Endodermal cell (in vitro differentiated cells): Measurements from ENCODE around the gene SLC27A5. TPM values are rescaled to one million over a fixed set of nuclear protein-coding genes. Genes with fewer than 3 reads are reported as not detected.
"Not testable (repeated sequence)": the region's sequence is repeated elsewhere in the genome, so short reads cannot be mapped to it uniquely, and the experiment has no call there.

Experiments used
- DNase-seq: peaks from one replicate; pipeline ENCODE4 v3.0.0-alpha.2; 2017
- H3K27ac ChIP-seq: 2 replicates; pipeline ENCODE4 v1.5.1; 2013; ENCODE audit warnings: mild to moderate bottlenecking, low read depth, low read length, moderate library complexity
- H3K27me3 ChIP-seq: 2 replicates; pipeline ENCODE4 v1.6.1; 2013; ENCODE audit warnings: mild to moderate bottlenecking, low read length, moderate library complexity; ENCODE audit not compliant: insufficient read depth, control insufficient read depth, poor library complexity, severe bottlenecking
- H3K36me3 ChIP-seq: 2 replicates; pipeline ENCODE4 v1.7.0; 2013; ENCODE audit warnings: mild to moderate bottlenecking, low read length, moderate library complexity; ENCODE audit not compliant: control insufficient read depth, insufficient read depth
- H3K4me1 ChIP-seq: one replicate; pipeline ENCODE4 v1.7.0; 2013; ENCODE audit warnings: low read length; ENCODE audit not compliant: control insufficient read depth, insufficient read depth
- H3K4me3 ChIP-seq: 2 replicates; pipeline ENCODE4 v1.5.1; 2013; ENCODE audit warnings: mild to moderate bottlenecking, low read length, moderate library complexity
- H3K9ac ChIP-seq: 2 replicates; pipeline ENCODE4 v1.6.1; 2013; ENCODE audit warnings: mild to moderate bottlenecking, low read length, moderate library complexity; ENCODE audit not compliant: poor library complexity, severe bottlenecking; ENCODE audit errors: extremely low read depth
- H3K9me3 ChIP-seq: 2 replicates; pipeline ENCODE4 v1.6.1; 2013; ENCODE audit warnings: mild to moderate bottlenecking, low read length, moderate library complexity; ENCODE audit not compliant: control insufficient read depth
- H3K27ac Mint-ChIP-seq: 2 replicates; pipeline ENCODE4 v1.8.0; 2020; ENCODE audit warnings: mixed read lengths
- H3K27me3 Mint-ChIP-seq: 2 replicates; pipeline ENCODE4 v1.8.0; 2021; ENCODE audit warnings: mild to moderate bottlenecking, mixed read lengths; ENCODE audit not compliant: insufficient read depth
- H3K36me3 Mint-ChIP-seq: 2 replicates; pipeline ENCODE4 v1.8.0; 2020; ENCODE audit warnings: low read depth, mixed read lengths
- H3K4me1 Mint-ChIP-seq: 2 replicates; pipeline ENCODE4 v1.8.0; 2020; ENCODE audit warnings: mixed read lengths
- H3K4me3 Mint-ChIP-seq: 2 replicates; pipeline ENCODE4 v1.8.0; 2020; ENCODE audit warnings: mild to moderate bottlenecking, moderate library complexity, mixed read lengths
- H3K9me3 Mint-ChIP-seq: 2 replicates; pipeline ENCODE4 v1.8.0; 2020; ENCODE audit warnings: mild to moderate bottlenecking, mixed read lengths
- CTCF ChIP-seq: fragments of 200-600 bp; sonication (generic); conservative IDR thresholded peaks from 2 replicates; pipeline ENCODE4 v1.5.0; 2021; ENCODE audit warnings: antibody characterized with exemption, mild to moderate bottlenecking
- WGBS, 2 experiments: methylation state at CpG; one replicate each; pipeline versions ENCODE4 v1.1.5 to v1.1.7; 2013; ENCODE audit warnings: missing lambda C conversion rate in 2 of 2, mixed read lengths in 1 of 2; ENCODE audit not compliant: insufficient coverage in 1 of 2, insufficient read length in 1 of 2; 5-methylcytosine and 5-hydroxymethylcytosine counted together
- total RNA-seq, 2 donors: library from RNA; stranded (reverse); fragmentation: NEBNext Ultra II Directional in 1 of 2; extraction: Animal tissue kit (Norgen Biotek cat#: 25700) in 1 of 2; gene quantifications; 2 replicates in 1 of 2; 3 replicates in 1 of 2; pipeline ENCODE4 v1.2.1, GENCODE V29; 2021

SLC27A5 gene
- total RNA-seq, 2 donors from 2014 or later: 13.6 to 15.3 TPM

GRCh38 chr19:58492265-58492664 is 19.5 kb downstream of the SLC27A5 start:
- H3K4me3 ChIP-seq: no peak overlapping the region
- 89 to 91% methylated on average over 10 to 11 of the region's 14 CpGs for WGBS, 2 experiments
- no peak overlapping the region for H3K27ac ChIP-seq
- no peaks in the 10 kb centered on the region for H3K27me3 ChIP-seq
- Mint-ChIP-seq H3K36me3 (no peaks in the 10 kb centered on the region), H3K4me1 (no peaks in the 10 kb centered on the region), H3K9me3 (no peaks in the 10 kb centered on the region), H3K4me3 (no peak overlapping the region), H3K27ac (no peak overlapping the region), H3K27me3 (peaks cover 5% of the 10 kb centered on the region)
- no peaks in the 10 kb centered on the region for H3K36me3 ChIP-seq
- no peak overlapping the region for H3K9ac ChIP-seq
- DNase-seq: no peak
- no peaks in the 10 kb centered on the region for H3K9me3 ChIP-seq
- H3K4me1 ChIP-seq: no peaks in the 10 kb centered on the region
- no peak for TF ChIP-seq CTCF

- no peak overlapping the region for H3K27ac Mint-ChIP-seq
Measured at GRCh38 chr19:58491393-58491792, 20.4 kb downstream of the SLC27A5 start.

GRCh38 chr19:58484349-58484748 is 27.4 kb downstream of the SLC27A5 start:
- peak; percentile 50 for TF ChIP-seq CTCF
- not testable (repeated sequence) for H3K9me3 Mint-ChIP-seq, H3K4me3 ChIP-seq, H3K4me1 ChIP-seq, H3K9ac ChIP-seq, H3K36me3 Mint-ChIP-seq, H3K4me1 Mint-ChIP-seq, H3K27ac Mint-ChIP-seq, DNase-seq, H3K9me3 ChIP-seq, H3K4me3 Mint-ChIP-seq, H3K27ac ChIP-seq, H3K27me3 Mint-ChIP-seq, H3K36me3 ChIP-seq, H3K27me3 ChIP-seq
- 96% methylated on average over 5 of the region's 5 CpGs; no CpG with 5 or more reads in 1 of the 2 experiments for WGBS, 2 experiments

More at GRCh38 chr19:58491393-58491792, 20.4 kb downstream of the SLC27A5 start:
- no peak overlapping the region for H3K27ac ChIP-seq
- H3K9ac ChIP-seq: no peak overlapping the region
- H3K4me1 Mint-ChIP-seq: no peaks in the 10 kb centered on the region
- H3K4me3 ChIP-seq: no peak overlapping the region
- no peak for TF ChIP-seq CTCF
- H3K36me3 ChIP-seq: no peaks in the 10 kb centered on the region
- H3K36me3 Mint-ChIP-seq: no peaks in the 10 kb centered on the region
- 90 to 100% methylated on average over 4 to 5 of the region's 5 CpGs for WGBS, 2 experiments
- peaks cover 5% of the 10 kb centered on the region for H3K27me3 Mint-ChIP-seq
- no peaks in the 10 kb centered on the region for H3K4me1 ChIP-seq
- H3K9me3 ChIP-seq: no peaks in the 10 kb centered on the region
- no peaks in the 10 kb centered on the region for H3K9me3 Mint-ChIP-seq
- H3K4me3 Mint-ChIP-seq: no peak overlapping the region
- H3K27me3 ChIP-seq: no peaks in the 10 kb centered on the region
- DNase-seq: no peak
